Stimulated activated CD8-positive, alpha-beta memory T cell treated with anti-CD3 and anti-CD28 coated beads, Interleukin-12 subunit alpha, Interleukin-12 subunit beta, amount 100 ng/mL, for 4 hours (primary cell): ENCODE data around the gene COPA.

Experiments used
- DNase-seq: peaks from one replicate; pipeline ENCODE4 v3.0.0-alpha.2; 2020; ENCODE audit warnings: low read depth

Gene COPA

DNA sequence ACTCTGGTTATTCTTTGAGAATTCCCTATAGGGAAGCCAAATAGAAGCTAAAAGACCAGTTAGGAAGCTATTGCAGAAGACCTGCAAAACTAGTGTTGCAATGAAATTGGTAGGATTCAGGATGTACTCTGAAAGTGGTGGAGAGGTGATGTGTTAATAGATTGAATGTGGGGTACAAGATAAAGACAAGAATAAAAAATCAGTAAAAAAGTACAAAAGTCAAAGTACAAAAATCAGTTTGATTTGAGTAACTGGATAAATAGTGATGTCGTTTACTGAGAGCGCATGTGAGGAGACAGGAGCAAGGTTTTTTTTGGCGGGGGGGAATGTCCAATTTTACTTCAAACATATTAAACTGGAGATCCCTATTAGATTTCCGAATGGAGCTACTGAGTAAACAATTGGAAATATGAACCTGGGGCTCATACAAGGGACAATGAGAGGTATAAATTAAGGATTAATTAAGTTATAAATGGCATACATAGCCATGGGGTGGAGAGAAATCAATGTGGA is 78.2 kb downstream of the COPA start:
- no peak for DNase-seq

DNA sequence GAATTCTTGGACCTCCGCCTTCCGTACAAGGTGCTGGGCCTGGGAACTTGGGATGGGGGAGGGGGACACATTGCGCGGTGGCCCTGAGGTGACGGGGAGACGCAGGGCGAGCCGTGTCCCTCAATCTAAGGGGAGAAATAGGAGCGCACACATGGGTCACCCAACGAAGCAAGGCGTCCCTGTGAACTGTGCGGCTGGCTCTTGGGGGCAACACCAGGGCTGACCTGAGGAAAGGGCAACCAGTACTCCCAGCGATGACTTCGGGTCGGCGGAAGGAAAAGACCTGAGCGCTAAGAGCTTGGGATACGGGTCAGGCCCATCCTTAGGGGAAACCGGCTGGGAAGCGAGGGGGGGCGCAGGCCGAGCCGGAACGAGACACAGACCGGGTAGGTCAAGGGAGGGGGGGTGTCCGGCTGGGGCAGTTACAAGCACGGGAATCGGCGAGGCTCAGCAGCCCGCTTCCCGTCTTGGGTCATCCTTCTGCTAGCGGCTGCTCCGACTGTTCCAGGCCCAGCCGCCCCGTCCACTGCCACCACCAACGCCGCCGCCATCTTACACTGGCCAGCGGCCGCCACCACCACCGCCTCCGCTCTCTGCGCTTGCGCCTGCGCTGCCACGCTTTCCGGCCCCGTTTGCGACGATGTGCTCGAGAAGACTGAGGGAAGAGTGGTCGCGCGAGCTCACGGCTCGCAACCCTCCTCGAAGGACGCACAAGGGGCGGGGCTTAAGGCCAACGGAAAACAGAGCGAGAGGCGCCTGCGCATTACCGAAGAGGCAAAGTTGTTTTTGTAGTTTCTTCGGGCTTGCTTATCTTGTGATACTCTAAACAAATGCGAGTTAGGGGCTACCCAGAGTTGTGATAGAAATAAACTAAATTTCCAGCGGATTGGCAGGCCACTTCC is 80.9 kb downstream of the COPA start, which contains the start of gene DCAF8:
TSS of gene DCAF8 (minus strand) at position 657 of the 902 bp plus-strand sequence. CDS start 18,541 bp downstream, outside the sequence.
- DNase-seq, result peak; percentile 94

DNA sequence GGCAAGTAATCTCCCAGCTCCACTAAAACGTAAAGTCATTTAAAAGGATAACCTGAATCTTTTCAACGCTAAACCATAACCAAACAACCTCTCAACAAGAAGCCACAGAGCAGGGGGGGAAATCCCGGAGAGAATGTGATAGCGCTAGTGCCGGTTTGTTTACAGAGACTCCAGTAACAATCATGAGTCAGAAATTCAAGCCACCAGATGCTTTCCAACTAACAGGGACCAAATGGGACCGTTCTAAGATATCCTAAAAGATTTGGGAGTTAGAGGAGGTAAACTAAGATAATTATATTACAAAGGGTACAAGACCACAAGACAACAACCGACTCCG is 81.5 kb downstream of the COPA start:
- peak; percentile 50 for DNase-seq

DNA sequence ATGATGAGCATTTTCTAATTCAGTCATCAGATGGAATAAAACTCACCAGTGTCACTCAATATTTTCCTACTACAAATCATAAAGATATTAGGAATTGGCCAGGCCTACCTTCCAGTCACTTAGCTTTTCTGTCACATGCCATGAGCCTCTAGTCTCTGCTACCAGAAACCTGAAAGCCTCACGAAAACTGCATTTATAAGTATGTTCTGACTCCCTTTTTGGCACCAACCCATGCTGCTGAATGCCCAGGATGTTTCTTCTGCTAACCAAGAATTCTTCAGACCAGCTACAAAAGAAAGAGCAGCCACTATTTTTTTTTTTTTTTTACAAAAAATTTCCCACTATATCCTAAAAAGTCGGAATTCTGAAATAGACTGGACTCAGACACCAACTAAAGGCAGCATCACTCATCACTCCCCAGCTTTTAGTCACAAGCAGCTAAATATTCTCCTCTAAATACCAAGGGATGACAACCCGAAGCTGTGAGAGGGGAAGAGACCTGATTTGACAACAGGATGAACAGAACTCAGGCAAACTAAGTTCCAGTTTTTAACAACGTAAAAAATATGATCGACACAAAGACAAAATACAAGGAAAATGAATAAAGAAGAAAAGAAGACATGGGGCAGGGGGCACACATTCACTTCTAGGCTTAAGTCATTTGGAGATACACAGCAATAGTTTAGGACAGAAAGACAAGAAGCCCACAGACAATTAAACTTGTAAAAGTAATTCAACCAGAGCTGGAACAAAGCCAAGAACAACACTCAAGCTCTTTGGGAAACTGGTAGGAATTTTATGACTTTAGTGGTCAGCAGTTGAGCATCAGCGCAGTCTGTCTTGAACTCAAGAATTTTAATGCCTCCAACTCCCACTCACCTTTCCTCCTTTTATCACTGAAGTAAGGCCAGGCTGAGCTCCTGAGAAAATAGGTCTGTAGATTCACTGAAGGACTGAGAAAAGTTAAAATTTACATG is 82.4 kb downstream of the COPA start:
- DNase-seq, result no peak

DNA sequence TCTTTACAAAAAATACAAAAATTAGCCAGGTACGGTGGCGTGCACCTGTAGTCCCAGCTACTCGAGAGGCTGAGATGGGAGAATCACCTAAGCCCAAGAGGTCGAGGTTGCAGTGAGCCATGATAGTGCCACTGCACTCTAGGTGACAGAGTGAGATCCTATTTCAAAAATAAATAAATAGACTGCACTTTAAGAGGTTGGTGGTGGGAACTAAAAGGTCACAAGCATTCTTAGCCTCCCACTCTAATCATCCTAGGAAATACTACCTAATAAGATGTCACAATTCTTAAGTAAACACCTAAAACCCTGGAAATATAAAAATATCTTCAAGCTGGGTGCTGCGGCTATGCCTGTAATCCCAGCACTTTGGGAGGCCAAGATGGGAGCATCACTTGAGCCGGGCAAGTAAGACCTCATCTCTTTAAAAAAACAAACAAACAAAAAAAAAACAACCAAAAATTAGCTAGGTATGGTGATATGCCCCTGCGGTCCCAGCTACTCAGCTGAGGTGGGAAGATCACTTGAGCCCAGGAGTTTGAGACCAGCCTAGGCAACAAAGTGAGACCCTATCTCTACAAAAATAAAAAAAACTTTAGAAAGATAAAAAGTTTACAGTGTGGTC is 84.8 kb downstream of the COPA start:
- no peak for DNase-seq

DNA sequence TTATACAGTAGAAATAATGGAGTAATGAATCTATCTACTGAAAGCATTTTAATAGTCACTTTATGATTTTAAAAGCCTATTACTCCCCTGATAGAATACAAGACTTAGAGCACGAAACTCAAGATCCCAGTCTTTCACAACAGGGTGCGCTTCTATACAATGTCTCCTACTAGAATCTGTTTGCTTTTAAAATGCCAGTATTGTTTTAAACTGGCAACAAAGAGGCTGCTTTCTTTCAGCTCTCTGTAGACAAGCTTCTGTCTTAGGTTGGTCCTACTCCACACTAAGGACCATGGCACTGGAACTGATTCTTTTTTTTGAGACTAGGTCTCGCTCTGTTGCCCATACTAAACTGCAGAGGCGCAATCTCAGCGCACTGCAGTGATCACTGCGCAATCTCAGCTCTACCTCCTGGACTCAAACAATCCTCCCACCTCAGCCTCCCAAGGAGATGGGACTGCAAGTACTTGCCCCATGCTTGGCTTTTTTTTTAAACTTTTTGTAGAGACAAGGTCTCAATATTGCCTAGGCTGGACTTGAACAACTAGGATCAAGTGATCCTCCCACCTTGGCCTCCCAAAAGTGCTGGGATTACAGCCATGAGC is 85.5 kb downstream of the COPA start:
- no peak for DNase-seq

DNA sequence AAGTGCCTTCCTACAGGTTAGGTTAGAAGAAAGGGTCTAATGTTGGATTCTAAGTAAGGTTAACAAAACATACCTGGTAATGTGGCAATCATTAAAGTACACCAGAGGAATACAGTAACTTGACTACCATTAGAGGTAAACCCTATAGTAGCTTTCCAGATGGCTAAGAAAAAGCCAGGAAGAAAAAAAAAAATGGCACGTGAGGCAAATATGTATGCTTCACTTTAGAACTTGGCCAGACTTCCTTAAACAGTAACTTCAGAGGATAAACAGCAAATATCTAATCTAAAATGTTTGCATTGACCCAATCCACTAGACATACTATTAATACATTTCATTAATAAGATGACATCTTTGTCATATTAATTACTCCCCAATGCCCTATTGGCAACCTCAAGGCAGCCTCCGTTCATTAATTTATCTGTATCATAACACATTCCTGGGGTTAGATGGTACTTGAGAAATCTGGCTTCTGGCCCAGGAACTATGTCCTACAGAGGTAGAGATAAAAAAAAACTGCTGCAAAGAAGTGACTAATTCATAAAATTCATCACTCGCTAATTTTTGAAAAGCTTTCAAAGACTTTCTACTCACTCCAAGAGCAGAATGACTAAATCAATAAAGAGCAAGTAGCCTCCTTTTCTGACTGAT is 86.5 kb downstream of the COPA start:
- no peak for DNase-seq

DNA sequence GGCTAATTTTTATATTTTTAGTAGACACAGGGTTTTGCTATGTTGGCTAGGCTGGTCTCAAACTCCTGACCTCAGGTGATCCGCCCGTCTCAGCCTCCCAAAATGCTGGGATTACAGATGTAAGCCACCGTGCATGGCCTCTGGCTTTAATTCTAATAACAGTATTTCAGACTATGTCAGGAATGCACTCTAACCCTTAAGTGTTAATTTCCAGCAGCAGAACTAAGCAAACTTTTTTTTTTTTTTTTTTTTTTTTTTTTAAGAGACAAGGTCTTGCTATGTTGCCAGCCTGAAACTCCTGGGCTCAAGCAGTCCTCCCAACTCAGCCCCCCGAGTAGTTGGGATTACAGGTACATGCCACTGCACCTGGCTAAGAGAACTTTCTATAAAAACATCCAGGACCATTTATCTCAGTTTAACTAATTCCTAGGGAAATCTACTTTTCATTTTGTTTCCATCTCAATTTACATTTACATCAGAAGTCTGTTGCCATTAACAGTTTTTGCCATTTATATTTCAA is 87.2 kb downstream of the COPA start:
- no peak for DNase-seq

DNA sequence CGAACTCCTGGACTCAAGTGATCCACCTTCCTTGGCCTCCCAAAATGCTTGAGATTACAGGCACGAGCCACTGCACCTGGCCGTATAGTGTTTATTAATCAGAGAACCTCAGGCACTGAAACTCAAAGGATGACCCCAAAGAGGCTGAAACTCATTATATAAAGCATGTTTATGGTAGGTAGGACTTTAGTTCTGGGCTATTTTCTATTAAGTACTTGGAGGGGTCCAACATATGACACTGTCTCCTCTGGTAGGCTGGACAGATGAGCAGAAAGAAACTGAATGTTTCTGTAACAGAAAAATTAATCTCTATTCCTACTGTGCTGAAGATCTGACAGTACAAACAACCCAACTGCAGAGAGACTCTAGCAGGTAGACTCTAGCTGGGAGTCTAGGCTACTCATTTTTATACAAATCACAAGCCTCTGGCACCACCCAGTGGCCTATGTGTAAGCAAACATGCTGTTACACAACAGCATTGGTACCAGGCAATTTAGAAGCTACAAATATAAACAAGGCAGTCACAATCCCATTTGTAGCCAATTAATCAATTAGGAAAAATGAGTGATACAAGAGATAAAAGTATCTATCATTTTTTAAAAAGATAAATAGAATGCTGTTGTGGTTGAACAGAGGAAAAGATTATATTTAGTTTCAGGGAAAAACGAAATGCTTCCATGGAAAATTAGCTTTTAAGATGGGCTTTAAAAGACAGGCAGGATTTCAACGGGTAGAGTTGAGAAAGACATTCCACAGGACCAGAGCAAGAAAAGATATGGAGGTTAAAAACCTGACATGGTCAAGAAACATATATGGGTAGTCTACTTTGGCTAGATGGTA is 91.1 kb downstream of the COPA start:
- DNase-seq, result no peak

DNA sequence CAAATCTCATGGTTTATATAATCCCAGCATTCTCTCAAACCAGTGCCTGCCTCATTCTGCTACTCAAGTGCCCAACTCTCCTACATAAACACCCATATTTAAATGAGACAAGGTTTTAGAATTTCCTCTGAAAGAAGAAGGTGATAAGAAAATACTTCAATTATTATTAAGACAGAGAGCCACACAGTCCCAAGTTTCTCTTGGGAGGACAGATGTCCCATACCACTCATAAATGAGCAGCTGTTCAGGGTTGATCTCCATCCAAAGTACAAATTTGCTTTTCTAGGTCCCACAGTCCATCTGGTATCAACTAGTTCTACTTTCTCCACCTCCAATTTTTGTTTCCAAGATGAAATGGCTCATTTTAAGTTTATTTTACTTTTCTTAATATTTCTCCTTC is 92.0 kb downstream of the COPA start:
- DNase-seq, result no peak

DNA sequence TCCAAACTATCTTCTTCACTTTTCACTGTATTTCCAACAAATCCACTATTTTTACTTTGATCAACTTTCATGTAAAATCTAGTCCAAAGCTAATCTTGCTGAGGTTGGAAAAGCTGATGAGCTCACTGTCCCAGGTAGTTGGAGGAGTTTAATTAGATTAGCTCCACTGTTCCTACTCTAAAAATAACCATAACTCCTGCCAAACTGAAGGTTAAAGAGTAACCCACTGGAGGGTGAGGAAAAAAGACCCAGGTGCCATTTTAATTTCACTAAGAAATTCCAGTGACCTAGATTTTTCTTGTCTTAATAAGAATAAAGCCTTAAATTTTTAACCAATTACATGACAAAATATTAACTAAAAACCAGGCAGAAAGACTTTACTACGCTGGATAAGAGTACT is 96.0 kb downstream of the COPA start:
- DNase-seq, result no peak

DNA sequence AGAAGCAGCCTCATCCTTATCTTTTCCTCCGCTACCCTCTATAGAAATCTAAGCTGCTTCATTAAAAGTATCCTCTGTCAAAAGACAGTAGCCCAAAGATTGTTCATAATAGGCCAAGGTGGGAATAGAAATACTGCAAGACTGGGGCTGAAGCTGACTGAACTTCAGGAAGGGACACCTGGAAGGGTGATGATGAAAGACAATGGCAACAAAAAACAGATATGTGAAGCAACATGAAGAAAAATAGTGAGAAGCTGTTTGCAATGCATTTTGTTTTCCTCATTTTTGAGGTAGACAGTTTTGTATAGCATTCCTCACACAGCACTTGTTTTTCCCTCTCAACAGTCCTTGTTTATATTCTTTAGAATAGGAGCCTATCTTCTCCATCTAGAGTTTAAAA is 97.6 kb downstream of the COPA start:
- DNase-seq, result no peak

DNA sequence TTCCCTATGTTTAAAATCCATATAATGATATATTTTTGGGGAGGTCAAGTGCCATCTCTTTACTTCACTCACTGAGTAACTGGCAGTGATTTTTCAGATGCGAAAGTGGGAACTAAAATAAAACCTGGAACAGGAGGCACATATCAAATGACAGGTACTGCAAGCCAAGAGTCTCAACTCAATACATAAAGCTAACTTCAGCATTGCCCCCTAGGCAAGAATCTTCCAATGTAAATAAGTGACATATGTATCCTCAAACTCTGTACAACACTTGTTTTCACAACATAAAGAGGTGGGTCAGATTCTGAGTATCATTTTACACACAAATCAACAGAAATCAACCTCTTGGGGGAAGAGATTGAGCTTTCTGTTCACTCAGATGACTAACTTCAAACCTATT is 98.8 kb downstream of the COPA start:
- DNase-seq, result no peak

DNA sequence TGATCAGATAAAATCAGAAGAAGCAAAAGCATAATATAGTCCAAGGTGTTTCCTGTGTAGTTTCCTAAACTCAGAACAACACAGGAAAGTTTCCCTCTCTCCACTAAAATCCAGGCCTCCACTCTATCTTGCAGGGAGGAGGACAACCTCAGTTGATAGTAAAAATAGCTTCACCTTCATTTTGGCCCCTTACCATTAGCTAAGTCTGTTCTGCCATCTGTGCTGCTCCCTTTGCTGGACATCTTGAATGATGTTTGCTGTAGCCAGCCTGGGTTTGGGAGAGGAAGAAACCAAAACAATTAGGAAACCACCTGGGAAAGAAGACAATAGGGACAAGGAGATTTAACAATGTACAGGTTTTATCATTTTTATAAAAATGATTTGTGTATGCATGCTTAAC is 99.3 kb downstream of the COPA start:
- DNase-seq, result no peak

DNA sequence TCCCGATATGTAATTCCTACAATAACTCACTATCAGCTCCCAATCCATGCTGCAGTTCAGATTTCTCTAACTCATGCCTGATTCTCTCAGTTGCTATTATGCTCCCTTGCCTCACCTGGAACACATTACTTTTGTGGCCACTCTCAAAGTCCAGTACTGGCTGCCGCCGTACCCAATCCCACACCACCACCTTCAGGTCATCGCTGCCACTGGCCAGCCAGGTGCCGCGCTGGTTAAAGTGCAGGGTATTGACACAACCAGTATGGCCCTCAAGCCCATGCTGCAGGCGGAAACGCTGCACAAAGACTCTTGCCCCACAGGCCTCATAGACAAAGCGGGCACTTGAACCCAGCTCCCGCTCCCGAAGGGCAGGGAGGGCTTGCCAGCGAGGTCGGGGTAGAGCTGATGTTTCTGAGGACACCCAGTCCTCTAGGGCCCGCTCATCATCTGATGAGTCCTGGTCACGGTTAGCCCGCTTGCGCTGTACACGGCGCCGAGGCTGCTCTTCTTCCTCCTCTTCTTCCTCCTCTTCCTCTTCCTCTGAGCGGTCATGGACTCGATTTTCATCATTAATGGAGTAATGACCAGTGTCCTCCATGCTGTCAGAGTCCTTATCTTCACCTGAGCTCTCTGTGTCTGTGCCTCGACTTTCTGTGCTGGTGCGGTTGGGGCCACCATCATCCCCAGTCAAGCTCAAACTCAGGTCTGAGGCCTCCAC is 103.3 kb downstream of the COPA start:
- DNase-seq, result no peak
